Astrocyte (in vitro differentiated cells and primary cell): ENCODE measurements around the gene PLPP4. TPM values are rescaled to one million over a fixed set of nuclear protein-coding genes. Genes with fewer than 3 reads are reported as not detected.

Experiments
- DNase-seq: peaks from one replicate; pipeline ENCODE4 v3.0.0-alpha.2; 2010; ENCODE audit warnings: low read depth
- FAIRE-seq: peaks from 2 replicates; lab custom pipeline; 2011; peaks lifted over from hg19 to GRCh38; lab: Jason Lieb, UNC
- H2AFZ ChIP-seq: 2 replicates; pipeline ENCODE4 v1.6.0; 2012; ENCODE audit warnings: low read depth, low read length, inconsistent platforms
- H3K27ac ChIP-seq: 2 replicates; pipeline ENCODE4 v1.5.1; 2011; ENCODE audit warnings: low read depth, low read length, inconsistent platforms
- H3K27me3 ChIP-seq: 2 replicates; pipeline ENCODE4 v1.6.0; 2011; ENCODE audit warnings: low read length, inconsistent platforms; ENCODE audit not compliant: insufficient read depth
- H3K36me3 ChIP-seq: 2 replicates; pipeline ENCODE4 v1.5.1; 2011; ENCODE audit warnings: low read length, inconsistent platforms; ENCODE audit not compliant: insufficient read depth
- H3K4me1 ChIP-seq: 2 replicates; pipeline ENCODE4 v1.5.1; 2011; ENCODE audit warnings: low read length, inconsistent platforms; ENCODE audit not compliant: insufficient read depth
- H3K4me2 ChIP-seq: 2 replicates; pipeline ENCODE4 v1.6.0; 2012; ENCODE audit warnings: low read length, inconsistent platforms
- H3K4me3 ChIP-seq: 2 replicates; pipeline ENCODE4 v1.5.1; 2011; ENCODE audit warnings: low read depth, mild to moderate bottlenecking, low read length, inconsistent platforms; ENCODE audit not compliant: insufficient read depth
- H3K79me2 ChIP-seq: 2 replicates; pipeline ENCODE4 v1.6.0; 2012; ENCODE audit warnings: mild to moderate bottlenecking, low read length, inconsistent platforms; ENCODE audit not compliant: insufficient read depth
- H3K9ac ChIP-seq: 2 replicates; pipeline ENCODE4 v1.6.0; 2012; ENCODE audit warnings: mild to moderate bottlenecking, low read length, inconsistent platforms
- H3K9me3 ChIP-seq: 2 replicates; pipeline ENCODE4 v1.5.1; 2012; ENCODE audit warnings: low read depth, mild to moderate bottlenecking, low read length, inconsistent platforms; ENCODE audit not compliant: insufficient read depth
- H4K20me1 ChIP-seq: 2 replicates; pipeline ENCODE4 v1.6.0; 2012; ENCODE audit warnings: low read length, inconsistent platforms; ENCODE audit not compliant: insufficient read depth
- H3K27ac Mint-ChIP-seq: one replicate; pipeline ENCODE4 v1.8.0; 2021; ENCODE audit warnings: mild to moderate bottlenecking, mixed read lengths; ENCODE audit not compliant: unreplicated experiment
- H3K27me3 Mint-ChIP-seq: one replicate; pipeline ENCODE4 v1.8.0; 2021; ENCODE audit warnings: low read depth, mixed read lengths; ENCODE audit not compliant: unreplicated experiment
- H3K36me3 Mint-ChIP-seq: one replicate; pipeline ENCODE4 v1.8.0; 2021; ENCODE audit warnings: low read depth, mixed read lengths; ENCODE audit not compliant: unreplicated experiment
- H3K4me1 Mint-ChIP-seq: one replicate; pipeline ENCODE4 v1.8.0; 2021; ENCODE audit warnings: low read depth, mixed read lengths; ENCODE audit not compliant: unreplicated experiment
- H3K4me3 Mint-ChIP-seq: one replicate; pipeline ENCODE4 v1.8.0; 2021; ENCODE audit warnings: mild to moderate bottlenecking, moderate library complexity, mixed read lengths; ENCODE audit not compliant: unreplicated experiment
- H3K9me3 Mint-ChIP-seq: one replicate; pipeline ENCODE4 v1.8.0; 2021; ENCODE audit warnings: mild to moderate bottlenecking, mixed read lengths; ENCODE audit not compliant: unreplicated experiment
- EZH2 ChIP-seq: IDR thresholded peaks from 2 replicates; pipeline ENCODE4 v1.6.1; 2012; ENCODE audit warnings: mild to moderate bottlenecking, low read length, inconsistent platforms; ENCODE audit not compliant: insufficient read depth
- total RNA-seq: library from RNA; stranded (reverse); gene quantifications from 2 replicates; pipeline ENCODE4 v1.2.1, GENCODE V29; 2021
- TF ChIP-seq, protein P1 (sequence below): IDR thresholded peaks from 2 replicates; pipeline ENCODE4 v1.5.1; 2011; ENCODE audit warnings: low read depth, mild to moderate bottlenecking, inconsistent platforms, low read length, moderate library complexity; ENCODE audit not compliant: insufficient read depth

Gene PLPP4
- total RNA-seq, 1 donor from 2014 or later = 44.1 TPM

DNA sequence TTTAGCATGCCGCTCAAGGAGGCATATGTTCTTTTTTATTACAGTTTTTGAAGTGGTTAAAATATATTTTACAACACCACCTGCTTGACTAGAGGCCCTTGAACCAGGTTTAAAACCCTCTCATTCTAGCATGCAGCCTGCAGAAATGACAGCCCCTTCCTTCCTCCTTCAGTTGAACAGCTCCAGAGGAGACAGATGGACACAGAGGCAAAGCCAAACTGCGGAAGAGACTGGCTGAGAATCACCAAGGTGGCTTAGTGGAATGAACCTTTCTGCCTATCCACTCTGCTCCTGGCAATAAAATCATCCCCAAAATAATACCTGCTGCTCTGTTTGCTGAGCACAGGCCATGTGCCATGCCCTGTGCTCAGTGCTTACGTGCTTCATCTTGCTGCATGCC is 23.9 kb upstream of the PLPP4 start:
- Histone ChIP-seq H3K4me1 (peaks cover 8% of the 10 kb centered on the region), H3K9ac (no peak overlapping the region), H2AFZ (no peak overlapping the region), H4K20me1 (no peaks in the 10 kb centered on the region), H3K9me3 (no peaks in the 10 kb centered on the region), H3K27me3 (no peaks in the 10 kb centered on the region), H3K27ac (no peak overlapping the region), H3K4me2 (no peak overlapping the region), H3K79me2 (no peaks in the 10 kb centered on the region), H3K36me3 (no peaks in the 10 kb centered on the region), H3K4me3 (no peak overlapping the region)
- Mint-ChIP-seq H3K9me3 (peaks cover 2% of the 10 kb centered on the region), H3K27ac (no peak overlapping the region), H3K27me3 (peaks cover 19% of the 10 kb centered on the region), H3K4me1 (peaks cover 12% of the 10 kb centered on the region), H3K36me3 (no peaks in the 10 kb centered on the region), H3K4me3 (no peak overlapping the region)
- FAIRE-seq = no peak
- no peak for DNase-seq
- TF ChIP-seq, protein P1, sequence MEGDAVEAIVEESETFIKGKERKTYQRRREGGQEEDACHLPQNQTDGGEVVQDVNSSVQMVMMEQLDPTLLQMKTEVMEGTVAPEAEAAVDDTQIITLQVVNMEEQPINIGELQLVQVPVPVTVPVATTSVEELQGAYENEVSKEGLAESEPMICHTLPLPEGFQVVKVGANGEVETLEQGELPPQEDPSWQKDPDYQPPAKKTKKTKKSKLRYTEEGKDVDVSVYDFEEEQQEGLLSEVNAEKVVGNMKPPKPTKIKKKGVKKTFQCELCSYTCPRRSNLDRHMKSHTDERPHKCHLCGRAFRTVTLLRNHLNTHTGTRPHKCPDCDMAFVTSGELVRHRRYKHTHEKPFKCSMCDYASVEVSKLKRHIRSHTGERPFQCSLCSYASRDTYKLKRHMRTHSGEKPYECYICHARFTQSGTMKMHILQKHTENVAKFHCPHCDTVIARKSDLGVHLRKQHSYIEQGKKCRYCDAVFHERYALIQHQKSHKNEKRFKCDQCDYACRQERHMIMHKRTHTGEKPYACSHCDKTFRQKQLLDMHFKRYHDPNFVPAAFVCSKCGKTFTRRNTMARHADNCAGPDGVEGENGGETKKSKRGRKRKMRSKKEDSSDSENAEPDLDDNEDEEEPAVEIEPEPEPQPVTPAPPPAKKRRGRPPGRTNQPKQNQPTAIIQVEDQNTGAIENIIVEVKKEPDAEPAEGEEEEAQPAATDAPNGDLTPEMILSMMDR = no peak
- no peak for TF ChIP-seq EZH2

DNA sequence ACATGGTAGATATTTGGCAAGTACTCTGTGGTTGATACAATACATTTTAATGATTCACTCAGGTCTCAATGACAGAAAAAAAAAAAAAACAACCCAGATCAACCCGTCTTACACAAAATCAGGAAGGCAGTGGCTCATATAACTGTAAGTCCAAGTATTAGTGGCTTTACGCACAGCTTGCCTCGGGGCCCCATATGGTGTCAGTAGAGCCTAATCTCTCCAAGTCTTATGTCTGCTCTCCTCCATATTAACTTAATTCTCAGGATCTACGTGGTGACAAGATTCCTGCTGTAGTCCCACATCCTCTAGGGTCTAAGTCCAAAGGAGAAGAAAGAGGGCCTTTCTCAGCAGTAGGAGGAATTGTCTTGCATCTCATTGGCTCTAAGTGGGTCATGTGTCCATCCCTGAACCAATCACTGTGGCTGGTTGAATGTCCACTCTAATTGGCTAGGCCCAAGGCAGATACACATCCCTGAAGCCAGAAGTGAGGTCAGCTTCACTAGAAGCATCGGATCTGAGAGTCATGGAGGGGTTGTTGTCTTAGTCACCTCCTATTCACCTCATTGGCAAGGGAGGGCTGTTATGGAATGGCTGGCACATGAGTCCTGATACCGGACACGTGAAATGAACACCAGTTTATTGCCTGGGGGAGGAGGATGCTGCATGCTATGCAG is 20.5 kb upstream of the PLPP4 start:
- Histone ChIP-seq H3K4me1 (no peaks in the 10 kb centered on the region), H4K20me1 (no peaks in the 10 kb centered on the region), H3K36me3 (no peaks in the 10 kb centered on the region), H3K9ac (no peak overlapping the region), H3K9me3 (no peaks in the 10 kb centered on the region), H3K27ac (no peak overlapping the region), H2AFZ (no peak overlapping the region), H3K4me3 (no peak overlapping the region), H3K79me2 (no peaks in the 10 kb centered on the region), H3K4me2 (no peak overlapping the region), H3K27me3 (no peaks in the 10 kb centered on the region)
- H3K27me3 Mint-ChIP-seq = peaks cover 17% of the 10 kb centered on the region
- H3K4me1 Mint-ChIP-seq = peaks cover 9% of the 10 kb centered on the region
- TF ChIP-seq, protein P1 = no peak
- no peak for TF ChIP-seq EZH2
- H3K27ac Mint-ChIP-seq = no peak overlapping the region
- no peak overlapping the region for H3K4me3 Mint-ChIP-seq
- no peak for DNase-seq
- no peaks in the 10 kb centered on the region for H3K36me3 Mint-ChIP-seq
- H3K9me3 Mint-ChIP-seq = peaks cover 2% of the 10 kb centered on the region
- FAIRE-seq = no peak

DNA sequence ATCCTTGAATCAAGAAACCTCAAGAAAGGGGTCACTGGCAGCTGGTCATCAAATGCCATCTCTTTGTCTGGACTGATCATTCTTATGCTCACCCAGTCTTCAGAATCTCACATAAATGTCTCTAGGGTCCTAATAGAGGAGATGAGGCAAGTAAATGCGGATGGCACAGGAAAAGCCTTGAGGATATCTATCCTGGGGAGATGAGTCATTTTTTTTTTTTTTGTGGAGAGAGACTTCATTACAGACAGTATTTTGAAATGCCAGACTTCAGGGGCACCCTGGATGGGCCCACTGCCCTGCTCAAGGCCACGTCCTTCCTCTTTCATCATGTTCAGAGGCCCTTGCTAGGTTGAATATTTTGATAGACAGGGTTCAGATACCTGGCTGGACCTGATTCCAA is 19.5 kb upstream of the PLPP4 start:
- H3K36me3 ChIP-seq = no peaks in the 10 kb centered on the region
- Mint-ChIP-seq H3K9me3 (peaks cover 2% of the 10 kb centered on the region), H3K27me3 (peaks cover 11% of the 10 kb centered on the region), H3K27ac (peak overlapping the region; percentile 41), H3K4me3 (no peak overlapping the region), H3K4me1 (peaks cover 9% of the 10 kb centered on the region), H3K36me3 (no peaks in the 10 kb centered on the region)
- FAIRE-seq = no peak
- H2AFZ ChIP-seq = no peak overlapping the region
- no peak overlapping the region for H3K4me2 ChIP-seq
- H3K79me2 ChIP-seq = no peaks in the 10 kb centered on the region
- no peaks in the 10 kb centered on the region for H3K4me1 ChIP-seq
- H4K20me1 ChIP-seq = no peaks in the 10 kb centered on the region
- H3K4me3 ChIP-seq = no peak overlapping the region
- H3K27me3 ChIP-seq = no peaks in the 10 kb centered on the region
- H3K27ac ChIP-seq = no peak overlapping the region
- DNase-seq = no peak
- H3K9ac ChIP-seq = no peak overlapping the region
- H3K9me3 ChIP-seq = no peaks in the 10 kb centered on the region
- no peak for TF ChIP-seq EZH2
- TF ChIP-seq, protein P1 = no peak
